Measurements from ENCODE around the gene EPHB2.

DNA sequence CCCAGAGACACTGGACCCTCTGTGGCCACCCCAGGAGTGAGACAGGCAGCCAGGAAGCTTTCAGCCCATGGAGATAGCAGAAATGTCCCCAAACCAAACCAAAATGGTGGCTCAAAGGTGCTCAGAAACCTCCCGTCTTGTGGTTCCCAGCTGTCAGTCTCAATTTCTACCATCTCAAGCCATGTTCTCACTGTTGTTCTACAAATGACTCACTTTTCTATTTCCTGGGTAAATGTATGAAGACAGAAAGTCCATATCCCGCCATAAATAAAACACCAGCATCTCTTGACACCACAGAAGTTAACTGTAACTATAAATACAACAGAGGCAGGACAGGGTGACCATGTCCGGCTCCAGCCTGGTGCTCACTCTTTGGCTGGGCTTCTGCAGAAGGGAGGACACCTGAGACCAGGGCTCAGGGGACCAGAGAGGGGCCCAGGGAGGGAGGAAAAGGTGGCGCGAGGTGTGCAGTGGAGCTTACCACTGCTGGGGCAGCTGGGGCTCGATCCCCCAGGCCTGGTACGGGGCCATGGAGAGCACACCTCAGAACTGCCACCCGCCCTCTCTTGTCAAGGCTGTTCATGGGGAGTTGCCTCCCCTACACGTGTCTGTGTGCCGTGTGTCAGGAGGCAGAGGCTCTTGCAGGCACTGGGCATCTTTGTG lies 43.6 kb downstream of the EPHB2 start:
- TF ChIP-seq, protein P1, sequence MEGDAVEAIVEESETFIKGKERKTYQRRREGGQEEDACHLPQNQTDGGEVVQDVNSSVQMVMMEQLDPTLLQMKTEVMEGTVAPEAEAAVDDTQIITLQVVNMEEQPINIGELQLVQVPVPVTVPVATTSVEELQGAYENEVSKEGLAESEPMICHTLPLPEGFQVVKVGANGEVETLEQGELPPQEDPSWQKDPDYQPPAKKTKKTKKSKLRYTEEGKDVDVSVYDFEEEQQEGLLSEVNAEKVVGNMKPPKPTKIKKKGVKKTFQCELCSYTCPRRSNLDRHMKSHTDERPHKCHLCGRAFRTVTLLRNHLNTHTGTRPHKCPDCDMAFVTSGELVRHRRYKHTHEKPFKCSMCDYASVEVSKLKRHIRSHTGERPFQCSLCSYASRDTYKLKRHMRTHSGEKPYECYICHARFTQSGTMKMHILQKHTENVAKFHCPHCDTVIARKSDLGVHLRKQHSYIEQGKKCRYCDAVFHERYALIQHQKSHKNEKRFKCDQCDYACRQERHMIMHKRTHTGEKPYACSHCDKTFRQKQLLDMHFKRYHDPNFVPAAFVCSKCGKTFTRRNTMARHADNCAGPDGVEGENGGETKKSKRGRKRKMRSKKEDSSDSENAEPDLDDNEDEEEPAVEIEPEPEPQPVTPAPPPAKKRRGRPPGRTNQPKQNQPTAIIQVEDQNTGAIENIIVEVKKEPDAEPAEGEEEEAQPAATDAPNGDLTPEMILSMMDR (IDR thresholded peaks at IDR 0.05; ENCODE audit: low read length), result no peak
- no peak for TF ChIP-seq EZH2 (optimal IDR thresholded peaks at IDR 0.05; ENCODE audit: low read depth, low read length)

Data from MM.1S (cell line).